IMR-90 (cell line): ENCODE results near the gene CEP76. TPM values are rescaled to one million over a fixed set of nuclear protein-coding genes. Genes with fewer than 3 reads are reported as not detected.

Experiments used
- ATAC-seq: fragments of 200-7000 bp; cut with Tn5 transposase; 2 replicates; pipeline ENCODE4 v1.9.1; 2020; ENCODE audit warnings: low read depth, mild to moderate bottlenecking, moderate library complexity
- BruUV-seq: library from RNA; stranded (reverse); fragments of 400-500 nt; replicated peaks from 2 replicates; lab custom pipeline; 2021; lab: Mats Ljungman, UMichigan
- CTCF ChIA-PET: fragments of 300-600 bp; formaldehyde crosslinking; extraction: SDS; loops from one replicate; lab custom pipeline; 2021; ENCODE audit warnings: antibody characterized with exemption; lab: Yijun Ruan, JAX
- POLR2A ChIA-PET: fragments of 300-600 bp; sonication (Branson Sonifier 250); formaldehyde crosslinking; loops from one replicate; lab custom pipeline; 2022; ENCODE audit warnings: antibody characterized with exemption; ENCODE audit not compliant: unreplicated experiment; lab: Charles Lee
- DNase-seq: peaks from one replicate; pipeline ENCODE4 v3.0.0; 2013
- H2AFZ ChIP-seq: replicated peaks from 2 replicates; pipeline ENCODE3; 2013; ENCODE audit warnings: low read length, mild to moderate bottlenecking; ENCODE audit not compliant: poor library complexity
- H2AK5ac ChIP-seq: 2 replicates; pipeline ENCODE4 v1.6.1; 2013; ENCODE audit warnings: low read depth, low read length, inconsistent platforms
- H2AK9ac ChIP-seq: replicated peaks from 2 replicates; pipeline ENCODE3; 2013; ENCODE audit warnings: mild to moderate bottlenecking, low read depth, low read length, moderate library complexity; ENCODE audit not compliant: poor library complexity
- H2BK120ac ChIP-seq: 2 replicates; pipeline ENCODE4 v1.6.1; 2013; ENCODE audit warnings: low read depth, low read length, inconsistent platforms
- H2BK15ac ChIP-seq: 3 replicates; pipeline ENCODE4 v1.6.1; 2013; ENCODE audit warnings: low read depth, low read length, inconsistent platforms
- H2BK20ac ChIP-seq: 2 replicates; pipeline ENCODE4 v1.6.1; 2013; ENCODE audit warnings: low read depth, mild to moderate bottlenecking, inconsistent platforms, low read length, moderate library complexity
- H2BK5ac ChIP-seq: 2 replicates; pipeline ENCODE4 v1.6.1; 2013; ENCODE audit warnings: mild to moderate bottlenecking, low read depth, low read length, inconsistent platforms; ENCODE audit not compliant: poor library complexity, severe bottlenecking
- H3K14ac ChIP-seq: replicated peaks from 2 replicates; pipeline ENCODE4 v1.6.1; 2013; ENCODE audit warnings: low read depth, low read length, inconsistent platforms
- H3K18ac ChIP-seq: 2 replicates; pipeline ENCODE4 v1.6.1; 2013; ENCODE audit warnings: low read depth, low read length, control low read depth
- H3K23ac ChIP-seq: 2 replicates; pipeline ENCODE4 v1.6.1; 2013; ENCODE audit warnings: low read depth, low read length, inconsistent platforms
- H3K27ac ChIP-seq: 2 replicates; pipeline ENCODE4 v1.5.1; 2013; ENCODE audit warnings: mild to moderate bottlenecking, control low read depth, low read length; ENCODE audit not compliant: insufficient read depth
- H3K27me3 ChIP-seq: 2 replicates; pipeline ENCODE4 v1.6.1; 2013; ENCODE audit warnings: low read length; ENCODE audit not compliant: control insufficient read depth, insufficient read depth
- H3K36me3 ChIP-seq: 2 replicates; pipeline ENCODE4 v1.6.1; 2013; ENCODE audit warnings: low read length, mixed read lengths; ENCODE audit not compliant: control insufficient read depth, insufficient read depth
- H3K4ac ChIP-seq: 2 replicates; pipeline ENCODE4 v1.6.1; 2013; ENCODE audit warnings: low read depth, low read length, inconsistent platforms
- H3K4me1 ChIP-seq: 2 replicates; pipeline ENCODE4 v1.6.1; 2013; ENCODE audit warnings: low read length, mixed read lengths; ENCODE audit not compliant: control insufficient read depth, insufficient read depth
- H3K4me2 ChIP-seq: 2 replicates; pipeline ENCODE4 v1.6.1; 2013; ENCODE audit warnings: low read depth, mild to moderate bottlenecking, control low read depth, low read length, moderate library complexity
- H3K4me3 ChIP-seq: 2 replicates; pipeline ENCODE4 v1.5.1; 2013; ENCODE audit warnings: low read depth, mild to moderate bottlenecking, control low read depth, low read length, moderate library complexity; ENCODE audit not compliant: insufficient read depth
- H3K56ac ChIP-seq: 2 replicates; pipeline ENCODE4 v1.6.1; 2013; ENCODE audit warnings: low read length, inconsistent platforms; ENCODE audit not compliant: insufficient read depth; ENCODE audit errors: extremely low read depth
- H3K79me1 ChIP-seq, 2 experiments: 2 replicates each; pipeline ENCODE4 v1.6.1; 2013; ENCODE audit warnings: low read length in 2 of 2, inconsistent platforms in 1 of 2, low read depth in 1 of 2
- H3K9ac ChIP-seq: 2 replicates; pipeline ENCODE4 v1.6.1; 2013; ENCODE audit warnings: low read depth, low read length, control low read depth
- H3K9me1 ChIP-seq: 2 replicates; pipeline ENCODE4 v1.6.1; 2013; ENCODE audit warnings: low read length, inconsistent platforms; ENCODE audit not compliant: insufficient read depth
- H3K9me3 ChIP-seq: 2 replicates; pipeline ENCODE4 v1.6.1; 2013; ENCODE audit warnings: low read length; ENCODE audit not compliant: control insufficient read depth, insufficient read depth
- H4K20me1 ChIP-seq: 2 replicates; pipeline ENCODE4 v1.6.1; 2013; ENCODE audit warnings: low read length, inconsistent platforms; ENCODE audit not compliant: insufficient read depth
- H4K5ac ChIP-seq: 2 replicates; pipeline ENCODE4 v1.6.1; 2013; ENCODE audit warnings: mild to moderate bottlenecking, low read depth, low read length, control low read depth
- H4K8ac ChIP-seq, 2 experiments: 2 replicates each; pipeline ENCODE4 v1.6.1; 2013; ENCODE audit warnings: low read depth in 2 of 2, low read length in 2 of 2, control low read depth in 1 of 2, inconsistent platforms in 1 of 2
- H4K91ac ChIP-seq: 2 replicates; pipeline ENCODE4 v1.6.1; 2013; ENCODE audit warnings: low read depth, low read length, inconsistent platforms; ENCODE audit not compliant: insufficient read depth
- BHLHE40 ChIP-seq: fragments of 150-350 bp; IDR thresholded peaks from 2 replicates; pipeline ENCODE4 v1.6.1; 2016; ENCODE audit warnings: mild to moderate bottlenecking, low read depth, low read length
- CEBPB ChIP-seq: IDR thresholded peaks from 2 replicates; pipeline ENCODE4 v1.6.1; 2012; ENCODE audit warnings: low read depth, low read length, improper control_type of control experiment
- FOS ChIP-seq: fragments of 150-350 bp; IDR thresholded peaks from 2 replicates; pipeline ENCODE4 v1.6.1; 2016; ENCODE audit warnings: low read depth, low read length
- MAFK ChIP-seq: IDR thresholded peaks from 2 replicates; pipeline ENCODE4 v1.6.1; 2012; ENCODE audit warnings: low read depth, low read length, improper control_type of control experiment
- MAZ ChIP-seq: IDR thresholded peaks from 2 replicates; pipeline ENCODE4 v1.6.1; 2012; ENCODE audit warnings: low read depth, mild to moderate bottlenecking, low read length, improper control_type of control experiment, moderate library complexity, borderline replicate concordance
- MXI1 ChIP-seq: IDR thresholded peaks from 2 replicates; pipeline ENCODE4 v1.6.1; 2012; ENCODE audit warnings: low read depth, mild to moderate bottlenecking, low read length, moderate library complexity, borderline replicate concordance
- NFE2L2 ChIP-seq: fragments of 150-350 bp; IDR thresholded peaks from 2 replicates; pipeline ENCODE4 v1.6.1; 2016; ENCODE audit warnings: low read depth, mild to moderate bottlenecking, low read length
- RAD21 ChIP-seq: IDR thresholded peaks from 2 replicates; pipeline ENCODE4 v1.6.1; 2012; ENCODE audit warnings: low read length, improper control_type of control experiment
- RCOR1 ChIP-seq: IDR thresholded peaks from 2 replicates; pipeline ENCODE4 v1.6.1; 2012; ENCODE audit warnings: mild to moderate bottlenecking, low read length, improper control_type of control experiment; ENCODE audit not compliant: insufficient replicate concordance
- RFX5 ChIP-seq: IDR thresholded peaks from 2 replicates; pipeline ENCODE4 v1.8.0; 2012; ENCODE audit warnings: low read depth, mild to moderate bottlenecking, low read length, moderate library complexity
- SMC3 ChIP-seq: fragments of 150-350 bp; IDR thresholded peaks from 2 replicates; pipeline ENCODE4 v1.6.1; 2016; ENCODE audit warnings: low read depth, mild to moderate bottlenecking, antibody characterized with exemption, low read length, moderate library complexity
- WGBS, 2 experiments: methylation state at CpG; one replicate each; pipeline versions ENCODE4 v1.1.5 to v1.1.7; 2013; ENCODE audit warnings: missing lambda C conversion rate in 2 of 2; ENCODE audit not compliant: insufficient read length in 1 of 2; ENCODE audit errors: extremely low coverage in 2 of 2; 5-methylcytosine and 5-hydroxymethylcytosine counted together
- dilution Hi-C: fragments of 300-500 bp; cut with HindIII; formaldehyde crosslinking; loops from one replicate; pipeline ENCODE4 v1.14.3; 2018; ENCODE audit warnings: low sequenced_read_pairs; ENCODE audit not compliant: unreplicated experiment
- in situ Hi-C: fragments of 300-500 bp; cut with MboI; formaldehyde crosslinking; loops from 3 replicates; pipeline ENCODE4 v1.14.3; 2019; ENCODE audit warnings: low sequenced_read_pairs, inconsistent platforms, mixed read lengths
- intact Hi-C: fragments of 100-400 bp; cut with micrococcal nuclease; formaldehyde crosslinking; loops from 2 replicates; pipeline ENCODE4 v1.10.0; 2022
- polyA plus RNA-seq, 3 experiments: library from polyadenylated mRNA; depleted of rRNA; stranded (reverse); fragments of >200 nt; gene quantifications; 2 replicates each; pipeline ENCODE4 v1.2.3, GENCODE V29; 2012; ENCODE audit warnings: low replicate concordance in 1 of 3
- total RNA-seq: library from RNA; depleted of rRNA; stranded (reverse); fragments of >200 nt; gene quantifications from 2 replicates; pipeline ENCODE4 v1.2.3, GENCODE V29; 2012
- TF ChIP-seq, protein P1 (sequence below): conservative IDR thresholded peaks from 2 replicates; pipeline ENCODE4 v1.5.1; 2012; ENCODE audit warnings: mild to moderate bottlenecking, low read depth, low read length, improper control_type of control experiment
- TF ChIP-seq, protein P2 (sequence below): fragments of 150-350 bp; IDR thresholded peaks from 2 replicates; pipeline ENCODE4 v1.6.1; 2016; ENCODE audit warnings: low read depth, mild to moderate bottlenecking, low read length, moderate library complexity, borderline replicate concordance
- TF ChIP-seq, protein P3 (sequence below): fragments of 150-350 bp; IDR thresholded peaks from 2 replicates; pipeline ENCODE4 v1.6.1; 2017; ENCODE audit warnings: mild to moderate bottlenecking, antibody characterized with exemption, low read length, low read depth

The CEP76 gene
- total and polyA plus RNA-seq, 2 of the 4 experiments (the other 2 are of a cell fraction) = 5.1 to 8.1 TPM

DNA sequence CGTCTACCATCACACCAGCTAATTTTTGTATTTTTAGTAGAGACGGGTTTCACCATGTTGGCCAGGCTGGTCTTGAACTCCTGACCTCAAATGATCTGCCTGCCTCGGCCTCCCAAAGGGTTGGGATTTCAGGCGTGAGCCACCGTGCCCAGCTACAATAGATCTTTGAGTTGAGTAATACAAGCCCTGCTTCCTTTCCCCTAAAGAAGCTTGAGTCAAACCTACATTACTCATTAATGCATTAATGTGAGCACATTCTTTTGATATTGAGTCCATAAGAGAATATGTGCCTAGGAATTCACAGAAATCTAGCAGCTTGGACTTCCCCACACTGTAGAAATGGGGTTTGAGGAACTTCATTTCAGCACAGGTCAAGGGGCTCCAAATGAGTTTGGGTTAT, 39.9 kb upstream of the CEP76 start:
- no peaks in the 10 kb centered on the region for H3K9me1 ChIP-seq
- no peak overlapping the region for H3K4ac ChIP-seq
- no peak overlapping the region for H3K14ac ChIP-seq
- H2AK5ac ChIP-seq = no peak overlapping the region
- WGBS, 2 experiments = 0% methylated on average over 1 of the region's 5 CpGs; no CpG with 5 or more reads in 1 of the 2 experiments
- BruUV-seq = no TSS peak
- H3K27me3 ChIP-seq = no peaks in the 10 kb centered on the region
- H3K4me2 ChIP-seq = no peak overlapping the region
- TF ChIP-seq, protein P1, sequence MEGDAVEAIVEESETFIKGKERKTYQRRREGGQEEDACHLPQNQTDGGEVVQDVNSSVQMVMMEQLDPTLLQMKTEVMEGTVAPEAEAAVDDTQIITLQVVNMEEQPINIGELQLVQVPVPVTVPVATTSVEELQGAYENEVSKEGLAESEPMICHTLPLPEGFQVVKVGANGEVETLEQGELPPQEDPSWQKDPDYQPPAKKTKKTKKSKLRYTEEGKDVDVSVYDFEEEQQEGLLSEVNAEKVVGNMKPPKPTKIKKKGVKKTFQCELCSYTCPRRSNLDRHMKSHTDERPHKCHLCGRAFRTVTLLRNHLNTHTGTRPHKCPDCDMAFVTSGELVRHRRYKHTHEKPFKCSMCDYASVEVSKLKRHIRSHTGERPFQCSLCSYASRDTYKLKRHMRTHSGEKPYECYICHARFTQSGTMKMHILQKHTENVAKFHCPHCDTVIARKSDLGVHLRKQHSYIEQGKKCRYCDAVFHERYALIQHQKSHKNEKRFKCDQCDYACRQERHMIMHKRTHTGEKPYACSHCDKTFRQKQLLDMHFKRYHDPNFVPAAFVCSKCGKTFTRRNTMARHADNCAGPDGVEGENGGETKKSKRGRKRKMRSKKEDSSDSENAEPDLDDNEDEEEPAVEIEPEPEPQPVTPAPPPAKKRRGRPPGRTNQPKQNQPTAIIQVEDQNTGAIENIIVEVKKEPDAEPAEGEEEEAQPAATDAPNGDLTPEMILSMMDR = no peak
- TF ChIP-seq FOS = no peak
- no peak for TF ChIP-seq SMC3
- TF ChIP-seq, protein P2, sequence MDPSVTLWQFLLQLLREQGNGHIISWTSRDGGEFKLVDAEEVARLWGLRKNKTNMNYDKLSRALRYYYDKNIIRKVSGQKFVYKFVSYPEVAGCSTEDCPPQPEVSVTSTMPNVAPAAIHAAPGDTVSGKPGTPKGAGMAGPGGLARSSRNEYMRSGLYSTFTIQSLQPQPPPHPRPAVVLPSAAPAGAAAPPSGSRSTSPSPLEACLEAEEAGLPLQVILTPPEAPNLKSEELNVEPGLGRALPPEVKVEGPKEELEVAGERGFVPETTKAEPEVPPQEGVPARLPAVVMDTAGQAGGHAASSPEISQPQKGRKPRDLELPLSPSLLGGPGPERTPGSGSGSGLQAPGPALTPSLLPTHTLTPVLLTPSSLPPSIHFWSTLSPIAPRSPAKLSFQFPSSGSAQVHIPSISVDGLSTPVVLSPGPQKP = no peak
- peak; percentile 38 for TF ChIP-seq RCOR1
- TF ChIP-seq MAFK = no peak
- peak; percentile 81 for TF ChIP-seq CEBPB
- TF ChIP-seq NFE2L2 = no peak
- no peak for TF ChIP-seq RFX5
- TF ChIP-seq MXI1 = no peak
- TF ChIP-seq RAD21 = no peak
- TF ChIP-seq, protein P3, sequence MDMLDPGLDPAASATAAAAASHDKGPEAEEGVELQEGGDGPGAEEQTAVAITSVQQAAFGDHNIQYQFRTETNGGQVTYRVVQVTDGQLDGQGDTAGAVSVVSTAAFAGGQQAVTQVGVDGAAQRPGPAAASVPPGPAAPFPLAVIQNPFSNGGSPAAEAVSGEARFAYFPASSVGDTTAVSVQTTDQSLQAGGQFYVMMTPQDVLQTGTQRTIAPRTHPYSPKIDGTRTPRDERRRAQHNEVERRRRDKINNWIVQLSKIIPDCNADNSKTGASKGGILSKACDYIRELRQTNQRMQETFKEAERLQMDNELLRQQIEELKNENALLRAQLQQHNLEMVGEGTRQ = no peak
- TF ChIP-seq MAZ = no peak
- no peak for TF ChIP-seq BHLHE40
- H4K5ac ChIP-seq = no peak overlapping the region
- H3K9me3 ChIP-seq = no peaks in the 10 kb centered on the region
- peaks cover 3% of the 10 kb centered on the region; the same call in 1 of the 2 replicates for H3K4me1 ChIP-seq
- H2BK5ac ChIP-seq = peak overlapping the region; percentile 73
- dilution Hi-C loops (no loop called here), intact Hi-C loops (no loop called here), in situ Hi-C loops (loop anchor here (10.0 to 25.0 kb wide), 2 partner anchors 152 to 420 kb away; no protein-coding TSS in a partner anchor)
- no peaks in the 10 kb centered on the region for H4K20me1 ChIP-seq
- H3K79me1 ChIP-seq = no peaks in the 10 kb centered on the region
- H3K56ac ChIP-seq = no peak overlapping the region
- no peaks in the 10 kb centered on the region for H3K36me3 ChIP-seq
- no peak overlapping the region for H2AK9ac ChIP-seq
- ATAC-seq = peak; percentile 76
- no peak overlapping the region for H4K8ac ChIP-seq
- H2BK20ac ChIP-seq = peak overlapping the region; percentile 52; the same call in 1 of the 2 replicates
- CTCF ChIA-PET = interaction anchor here (0.5 to 1.1 kb wide), 4 partner anchors 12 to 192 kb away, joined by 3 read pairs; no protein-coding TSS in a partner anchor
- no peak overlapping the region for H4K91ac ChIP-seq
- H2BK120ac ChIP-seq = peak overlapping the region; percentile 21; the same call in 1 of the 2 replicates
- no peak overlapping the region for H2BK15ac ChIP-seq
- no peak overlapping the region for H3K18ac ChIP-seq
- H3K4me3 ChIP-seq = no peak overlapping the region
- no peak overlapping the region for H3K9ac ChIP-seq
- no peak overlapping the region for H3K27ac ChIP-seq
- no peak overlapping the region for H3K23ac ChIP-seq
- H2AFZ ChIP-seq = no peak overlapping the region
- peak; percentile 87 for DNase-seq
- POLR2A ChIA-PET = no interaction called here
